C4-2B (cell line): Measurements from ENCODE around the gene GYS1.

ENCODE experiments used
- H3K27ac ChIP-seq: fragments of 450-650 bp; 2 replicates; pipeline ENCODE4 v1.5.1; 2017
- CTCF ChIP-seq: fragments of 450-650 bp; conservative IDR thresholded peaks from 2 replicates; pipeline ENCODE4 v1.5.1; 2017; ENCODE audit warnings: mild to moderate bottlenecking
- ZFX ChIP-seq: fragments of 450-650 bp; IDR thresholded peaks from 2 replicates; pipeline ENCODE4 v1.6.1; 2017

Gene GYS1

DNA sequence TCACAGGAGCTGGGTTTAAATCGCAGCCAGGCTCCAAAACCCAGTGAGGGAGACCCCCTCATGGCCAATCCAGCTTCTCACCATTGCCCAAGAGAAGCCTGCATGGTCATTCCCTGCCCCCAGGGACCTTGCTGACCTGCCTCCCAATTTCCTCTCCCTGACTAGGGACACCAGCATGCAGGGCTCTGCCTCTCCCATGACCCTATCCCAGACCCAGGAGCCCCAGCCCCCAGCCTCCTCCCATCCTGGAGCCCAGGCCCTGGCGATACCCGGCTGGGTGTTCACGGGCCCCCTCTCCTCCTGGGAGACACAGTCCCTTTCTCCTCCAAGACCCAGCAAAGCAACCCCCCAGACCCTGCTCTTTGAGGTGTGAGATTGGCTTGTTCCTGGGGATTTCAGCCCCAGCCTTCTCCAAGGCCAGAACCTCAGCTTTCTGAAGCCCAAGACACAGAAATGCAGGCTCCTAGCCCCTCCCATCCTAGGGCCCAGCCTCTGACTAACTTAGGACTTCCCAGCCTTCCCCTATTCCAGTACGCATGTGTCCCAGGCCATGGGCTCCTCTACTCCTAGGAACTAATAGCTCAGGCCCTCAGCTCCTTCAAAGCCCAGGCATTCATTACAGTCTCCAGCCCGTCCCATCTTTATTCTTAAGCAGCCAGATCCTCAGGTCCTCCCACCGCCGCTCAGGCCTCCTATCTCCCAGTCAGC, 1.1 kb downstream of the GYS1 start:
- no peak for TF ChIP-seq CTCF
- TF ChIP-seq ZFX, result no peak
- H3K27ac ChIP-seq, result peak overlapping the region; percentile 92

DNA sequence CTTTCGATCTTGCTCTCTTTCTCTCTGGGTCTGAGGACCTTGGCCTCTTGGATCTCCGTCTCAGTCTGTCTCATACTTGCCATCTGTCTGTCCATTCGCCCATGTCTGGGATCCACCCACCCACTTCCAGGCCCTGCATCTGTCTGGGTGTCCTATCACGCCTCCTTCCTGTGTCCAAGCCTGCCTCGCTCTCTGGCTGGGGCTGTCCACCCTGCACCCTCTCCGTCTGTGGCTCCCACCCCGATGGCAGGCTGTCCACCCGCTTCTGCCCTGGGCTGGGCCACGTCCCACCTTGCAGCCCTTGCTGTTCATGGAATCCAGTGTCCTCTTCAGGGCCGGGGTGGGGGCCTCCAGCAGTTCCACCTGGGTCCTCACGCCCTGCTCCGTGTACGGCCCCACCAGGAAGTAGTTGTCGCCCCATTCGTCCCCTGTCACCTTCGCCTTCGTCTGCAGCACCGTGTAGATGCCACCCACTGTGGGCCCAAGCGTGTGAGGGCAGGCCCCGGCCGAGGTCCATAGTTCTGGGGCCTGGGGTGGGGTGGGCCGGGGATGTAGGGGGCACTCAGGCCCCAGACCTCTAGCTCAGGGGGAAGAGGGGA, 2.0 kb downstream of the GYS1 start:
- TF ChIP-seq ZFX (no peak), CTCF (no peak)
- H3K27ac ChIP-seq, result peak overlapping the region; percentile 92; the same call in 1 of the 2 replicates

DNA sequence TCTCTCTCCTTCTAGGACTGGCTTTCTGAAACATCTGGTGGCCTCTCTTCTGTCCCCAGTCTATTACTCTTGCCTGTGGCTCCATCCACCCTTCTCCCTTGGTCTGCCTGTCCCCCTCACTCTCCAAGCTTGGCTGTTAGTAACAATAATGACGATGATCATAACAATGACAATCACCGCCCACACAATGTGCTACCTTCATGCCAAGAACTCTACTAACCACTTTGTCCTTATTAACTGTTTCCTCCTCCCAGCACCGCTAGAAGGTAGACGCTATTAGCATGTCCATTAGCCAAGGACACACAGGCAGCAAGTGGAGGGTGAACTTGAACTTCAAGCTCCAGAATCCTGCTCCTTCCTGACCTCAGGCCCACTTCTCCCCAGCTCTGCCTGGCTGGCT, 2.7 kb downstream of the GYS1 start:
- TF ChIP-seq CTCF, result no peak
- no peak for TF ChIP-seq ZFX
- no peak overlapping the region for H3K27ac ChIP-seq

GRCh38 chr19:48989701-48990291, 3.3 kb downstream of the GYS1 start:
- no peak overlapping the region for H3K27ac ChIP-seq
- TF ChIP-seq ZFX (no peak), CTCF (no peak)

GRCh38 chr19:48988860-48989259, 4.2 kb downstream of the GYS1 start:
- TF ChIP-seq CTCF (no peak), ZFX (no peak)
- no peak overlapping the region for H3K27ac ChIP-seq

DNA sequence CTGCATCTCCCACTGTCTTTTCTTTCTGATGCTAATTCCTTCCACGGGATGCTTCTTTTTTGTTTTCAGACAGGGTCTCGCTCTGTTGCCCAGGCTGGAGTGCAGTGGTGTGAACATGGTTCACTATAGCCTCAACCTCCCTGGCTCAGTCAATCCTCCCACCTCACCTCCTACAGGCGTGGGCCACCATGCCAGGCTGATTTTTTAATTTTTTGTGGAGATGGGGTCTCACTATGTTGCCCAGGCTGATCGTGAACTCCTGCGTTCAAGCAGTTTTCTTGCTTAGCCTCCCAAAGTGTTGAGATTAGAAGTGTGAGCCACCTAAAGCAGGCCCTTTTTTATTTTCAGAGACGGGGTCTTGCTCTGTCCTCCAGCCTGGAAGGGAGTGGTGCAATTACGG, 4.8 kb downstream of the GYS1 start:
- TF ChIP-seq ZFX (no peak), CTCF (no peak)
- H3K27ac ChIP-seq, result no peak overlapping the region

GRCh38 chr19:48987323-48987722, 5.8 kb downstream of the GYS1 start:
- H3K27ac ChIP-seq, result no peak overlapping the region
- TF ChIP-seq CTCF (no peak), ZFX (no peak)
